Effector CD4-positive, alpha-beta T cell (primary cell): Measurements from ENCODE around the gene SCD.

Source experiments
- DNase-seq: peaks from one replicate; pipeline ENCODE4 v3.0.0-alpha.2; 2020

SCD gene

GRCh38 chr10:100401631-100402328, 54.7 kb downstream of the SCD start:
- no peak for DNase-seq

- DNase-seq = no peak
These were observed 56.7 kb downstream of the SCD start for GRCh38 chr10:100403734-100404133.

GRCh38 chr10:100413173-100413572, 66.1 kb downstream of the SCD start:
- DNase-seq = no peak
